PFSK-1 (cell line): Measurements from ENCODE around the gene NDOR1.

Experiments used
- FOXP2 ChIP-seq: optimal IDR thresholded peaks from 2 replicates; pipeline ENCODE3; 2011; ENCODE audit warnings: borderline replicate concordance, control low read depth, inconsistent platforms; ENCODE audit not compliant: insufficient read depth; ENCODE audit errors: extremely low read length, extremely low read depth
- POLR2AphosphoS5 ChIP-seq: IDR thresholded peaks from 2 replicates; pipeline ENCODE4 v1.6.1; 2012; ENCODE audit warnings: low read depth, mild to moderate bottlenecking, control low read depth, low read length, moderate library complexity
- REST ChIP-seq, 2 experiments: IDR thresholded peaks; 2 replicates each; pipeline versions ENCODE4 v1.6.1 to v1.8.0; 2011 to 2012; ENCODE audit warnings: low read depth in 2 of 2, low read length in 2 of 2, control low read depth in 1 of 2, inconsistent platforms in 1 of 2, mild to moderate bottlenecking in 1 of 2, moderate library complexity in 1 of 2; ENCODE audit not compliant: insufficient read depth in 1 of 2
- SIN3A ChIP-seq: IDR thresholded peaks from 2 replicates; pipeline ENCODE4 v1.6.1; 2012; ENCODE audit warnings: mild to moderate bottlenecking, low read length, moderate library complexity, borderline replicate concordance; ENCODE audit not compliant: insufficient read depth
- TAF1 ChIP-seq: IDR thresholded peaks from 2 replicates; pipeline ENCODE4 v1.6.1; 2012; ENCODE audit warnings: low read length, control low read depth, borderline replicate concordance; ENCODE audit not compliant: insufficient read depth

DNA sequence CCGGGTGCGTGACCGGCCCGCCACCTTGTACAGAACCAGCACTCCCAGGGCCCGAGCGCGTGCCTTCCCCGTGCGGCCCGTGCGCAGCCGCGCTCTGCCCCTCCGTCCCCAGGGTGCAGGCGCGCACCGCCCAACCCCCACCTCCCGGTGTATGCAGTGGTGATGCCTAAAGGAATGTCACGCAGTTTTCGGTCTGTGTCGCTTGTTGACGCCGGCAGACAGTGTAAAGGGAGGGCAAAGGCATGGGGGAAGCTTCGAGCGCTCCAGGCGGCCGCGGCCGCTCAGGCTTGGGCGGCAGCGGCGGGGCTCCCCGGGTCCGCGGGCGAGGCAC is 37.0 kb upstream of the NDOR1 start:
- TF ChIP-seq POLR2AphosphoS5 (no peak), SIN3A (no peak), TAF1 (no peak), REST (IDR thresholded peaks at IDR 0.05; ENCODE audit: insufficient read depth in 1 of 2, low read depth in 2 of 2, low read length in 2 of 2) (no peak), FOXP2 (no peak)
